DMS 273 (cell line): ENCODE results near the gene DGKK.
A peak's percentile ranks its signal among the peaks of the same experiment; 100 is the strongest.

ENCODE experiments used
- DNase-seq: peaks from one replicate; lab custom pipeline; 2025; ENCODE audit not compliant: unreplicated experiment; lab: John Stamatoyannopoulos, UW

DGKK gene, protein sequence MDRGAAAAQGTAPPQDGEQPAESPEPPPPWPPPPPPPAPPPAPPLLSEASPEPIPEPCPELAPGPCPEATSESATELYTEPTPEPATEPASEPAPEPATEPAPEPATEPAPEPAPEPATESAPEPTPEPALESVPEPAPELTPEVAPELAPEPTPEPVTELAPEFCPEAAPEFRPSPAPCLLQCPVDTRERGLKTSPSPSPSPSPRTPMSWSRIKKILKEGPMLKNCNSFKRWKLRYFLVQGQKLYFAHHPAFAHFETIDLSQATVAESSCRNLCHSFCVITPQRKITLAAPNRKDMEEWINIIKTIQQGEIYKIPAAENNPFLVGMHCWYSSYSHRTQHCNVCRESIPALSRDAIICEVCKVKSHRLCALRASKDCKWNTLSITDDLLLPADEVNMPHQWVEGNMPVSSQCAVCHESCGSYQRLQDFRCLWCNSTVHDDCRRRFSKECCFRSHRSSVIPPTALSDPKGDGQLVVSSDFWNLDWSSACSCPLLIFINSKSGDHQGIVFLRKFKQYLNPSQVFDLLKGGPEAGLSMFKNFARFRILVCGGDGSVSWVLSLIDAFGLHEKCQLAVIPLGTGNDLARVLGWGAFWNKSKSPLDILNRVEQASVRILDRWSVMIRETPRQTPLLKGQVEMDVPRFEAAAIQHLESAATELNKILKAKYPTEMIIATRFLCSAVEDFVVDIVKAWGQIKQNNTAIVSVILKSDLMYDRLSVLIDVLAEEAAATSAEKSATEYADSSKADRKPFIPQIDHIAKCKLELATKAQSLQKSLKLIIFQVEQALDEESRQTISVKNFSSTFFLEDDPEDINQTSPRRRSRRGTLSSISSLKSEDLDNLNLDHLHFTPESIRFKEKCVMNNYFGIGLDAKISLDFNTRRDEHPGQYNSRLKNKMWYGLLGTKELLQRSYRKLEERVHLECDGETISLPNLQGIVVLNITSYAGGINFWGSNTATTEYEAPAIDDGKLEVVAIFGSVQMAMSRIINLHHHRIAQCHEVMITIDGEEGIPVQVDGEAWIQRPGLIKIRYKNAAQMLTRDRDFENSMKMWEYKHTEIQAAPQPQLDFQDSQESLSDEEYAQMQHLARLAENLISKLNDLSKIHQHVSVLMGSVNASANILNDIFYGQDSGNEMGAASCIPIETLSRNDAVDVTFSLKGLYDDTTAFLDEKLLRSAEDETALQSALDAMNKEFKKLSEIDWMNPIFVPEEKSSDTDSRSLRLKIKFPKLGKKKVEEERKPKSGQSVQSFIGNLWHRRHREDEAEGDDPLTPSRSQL

DNA sequence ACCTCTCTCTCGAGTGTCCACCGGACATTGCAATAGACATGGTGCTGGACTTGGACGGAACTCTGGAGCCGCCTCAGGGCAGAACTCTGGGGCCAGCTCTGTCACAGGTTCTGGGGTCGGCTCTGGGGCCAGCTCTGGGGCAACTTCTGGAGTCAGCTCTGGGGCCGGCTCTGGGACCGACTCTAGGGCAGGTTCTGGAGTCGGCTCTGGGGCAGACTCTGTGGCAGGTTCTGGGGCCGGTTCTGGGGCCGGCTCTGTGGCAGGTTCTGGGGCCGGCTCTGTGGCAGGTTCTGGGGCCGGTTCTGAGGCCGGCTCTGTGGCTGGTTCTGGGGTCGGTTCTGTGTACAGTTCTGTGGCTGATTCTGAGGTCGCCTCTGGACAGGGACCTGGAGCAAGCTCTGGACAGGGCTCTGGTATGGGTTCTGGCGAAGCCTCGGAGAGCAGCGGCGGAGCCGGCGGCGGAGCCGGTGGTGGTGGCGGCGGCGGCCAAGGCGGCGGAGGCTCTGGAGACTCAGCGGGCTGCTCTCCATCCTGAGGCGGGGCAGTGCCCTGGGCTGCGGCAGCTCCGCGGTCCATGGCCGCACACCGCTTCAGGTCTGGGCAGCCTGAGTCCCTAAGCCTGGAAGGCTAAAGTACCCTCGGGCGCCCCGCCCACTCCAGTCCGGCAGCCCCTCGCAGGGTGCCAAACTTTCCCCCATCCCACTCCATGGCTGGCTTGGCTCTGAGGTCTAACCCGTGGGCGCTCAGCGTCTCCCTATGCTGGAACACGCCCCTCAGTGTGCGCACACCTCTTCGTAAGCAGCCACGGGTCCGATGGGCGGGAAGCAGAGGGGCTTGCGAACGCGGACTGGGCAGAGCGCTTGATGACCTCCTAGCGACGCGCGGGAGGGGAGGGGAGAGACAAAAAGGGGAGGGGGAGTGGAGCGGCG is at the start of gene DGKK:
Gene DGKK (minus strand): TSS at position 723 of the 929 bp plus-strand sequence. CDS start 147 bp downstream, at position 576.
- peak; percentile 13 for DNase-seq

DNA sequence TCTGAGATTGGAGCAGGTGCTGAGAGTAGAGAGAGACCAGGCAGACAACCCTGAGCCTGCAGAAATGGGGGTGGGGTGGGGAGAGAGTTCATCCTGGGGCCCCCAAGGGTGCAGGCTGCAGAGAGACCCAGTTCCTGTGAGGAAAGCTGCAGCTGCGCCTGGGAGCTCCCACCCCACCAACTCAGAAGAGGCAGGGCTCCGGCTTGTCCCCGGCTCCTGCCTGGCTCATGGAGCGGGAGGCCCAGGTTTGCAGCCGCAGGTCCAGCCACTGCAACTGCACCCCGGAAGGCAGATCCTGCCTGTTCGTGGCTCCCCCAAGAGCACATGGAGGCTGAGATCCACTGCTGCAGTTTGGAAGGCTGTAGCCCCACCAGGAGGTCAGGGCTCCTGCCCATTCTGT is 44.2 kb upstream of the DGKK start:
- DNase-seq, result no peak

DNA sequence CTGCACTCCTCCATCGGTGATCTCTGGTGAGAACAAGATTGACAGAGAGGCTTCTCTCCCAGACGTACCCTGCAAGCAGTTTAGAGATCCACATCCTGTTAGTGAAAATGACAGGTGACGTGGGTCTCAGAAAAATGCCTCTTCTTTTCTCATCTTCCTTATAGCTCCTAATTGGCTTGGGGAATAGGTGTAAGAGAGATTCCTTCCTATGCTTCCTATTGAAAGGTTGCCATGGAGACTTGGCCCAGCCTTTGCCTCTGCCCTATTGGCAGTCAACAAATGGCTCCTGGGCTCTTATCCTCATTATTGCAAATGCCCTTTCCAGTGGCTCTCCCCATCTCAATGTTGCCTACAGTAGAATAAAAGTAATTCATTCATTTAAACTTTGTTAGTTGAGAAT is 26.5 kb upstream of the DGKK start:
- DNase-seq, result no peak

DNA sequence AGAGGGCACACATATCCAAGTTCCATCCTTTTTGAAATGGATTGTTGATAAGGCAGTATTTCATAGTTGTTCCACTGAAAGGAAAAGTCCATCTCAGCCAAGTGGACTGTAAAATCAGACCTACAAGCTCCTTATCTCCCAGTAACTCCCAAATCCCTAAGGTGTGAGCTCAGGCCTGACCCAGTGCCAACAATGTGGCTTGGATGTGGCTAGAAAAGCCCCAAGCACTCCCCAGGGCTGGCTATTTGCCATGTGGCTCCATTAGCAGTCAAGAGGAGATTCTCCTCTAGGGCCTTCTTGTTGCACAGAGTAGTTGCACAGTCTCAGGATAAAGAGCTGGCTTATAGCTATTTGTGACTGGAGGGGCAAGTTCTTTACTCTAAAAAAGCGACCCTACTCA is 25.0 kb upstream of the DGKK start:
- no peak for DNase-seq

DNA sequence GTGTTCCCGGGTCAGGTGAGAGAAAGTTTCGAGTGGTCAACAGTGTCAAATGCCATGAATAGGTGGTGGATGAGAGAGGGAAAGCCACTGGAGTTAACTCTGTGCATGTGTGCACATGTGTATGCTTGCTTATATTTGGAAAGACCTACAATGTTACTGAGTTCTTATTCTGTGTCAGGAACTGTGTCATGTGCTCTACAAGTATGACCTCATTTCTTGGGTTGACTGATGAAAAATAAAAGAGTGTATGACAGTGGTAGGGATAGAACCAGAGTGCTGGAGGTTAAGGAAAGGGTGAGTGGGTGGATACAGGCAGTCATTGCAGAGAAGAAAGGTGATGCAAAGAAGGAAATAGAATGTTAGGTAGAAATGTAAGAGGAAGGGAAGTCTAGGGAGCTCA is 22.1 kb upstream of the DGKK start:
- no peak for DNase-seq

DNA sequence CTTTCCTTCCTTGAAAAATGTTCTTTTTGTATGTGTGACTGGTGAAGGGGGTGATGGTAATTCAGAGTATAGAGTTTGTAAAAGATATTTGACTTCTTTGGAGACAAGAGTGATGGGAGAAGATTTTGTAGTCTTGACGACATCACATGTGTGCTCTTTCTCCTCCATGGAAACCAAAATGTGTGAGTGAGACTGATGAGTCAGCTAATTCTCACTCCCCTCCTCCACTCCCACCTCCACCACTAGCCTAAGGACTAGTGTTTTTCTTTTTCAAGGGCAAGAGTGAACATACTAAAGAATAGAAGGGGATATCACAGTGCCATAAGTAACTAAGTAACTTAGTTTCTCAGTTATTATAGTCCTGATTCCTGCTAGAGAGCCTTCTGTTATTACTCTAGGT is 14.0 kb upstream of the DGKK start:
- no peak for DNase-seq

DNA sequence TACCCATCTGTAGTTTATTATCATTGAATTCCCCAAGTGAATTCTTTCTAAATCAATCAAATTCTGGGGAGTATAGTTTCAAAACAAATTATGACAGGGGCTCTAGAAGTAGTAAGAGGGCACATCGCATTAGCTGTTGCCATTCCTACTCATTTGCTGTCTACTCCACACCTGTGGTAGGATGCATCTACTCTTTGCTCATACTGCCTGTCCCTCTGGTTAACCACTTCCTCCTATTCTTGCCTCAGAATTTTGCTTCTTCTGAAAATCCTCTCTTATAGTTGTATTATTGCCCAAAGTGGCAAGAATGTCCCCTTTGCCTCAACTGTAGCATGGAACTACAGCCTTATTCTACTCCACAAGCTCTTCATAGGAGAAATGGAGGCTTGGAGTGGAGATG is 12.7 kb upstream of the DGKK start:
- DNase-seq, result no peak

DNA sequence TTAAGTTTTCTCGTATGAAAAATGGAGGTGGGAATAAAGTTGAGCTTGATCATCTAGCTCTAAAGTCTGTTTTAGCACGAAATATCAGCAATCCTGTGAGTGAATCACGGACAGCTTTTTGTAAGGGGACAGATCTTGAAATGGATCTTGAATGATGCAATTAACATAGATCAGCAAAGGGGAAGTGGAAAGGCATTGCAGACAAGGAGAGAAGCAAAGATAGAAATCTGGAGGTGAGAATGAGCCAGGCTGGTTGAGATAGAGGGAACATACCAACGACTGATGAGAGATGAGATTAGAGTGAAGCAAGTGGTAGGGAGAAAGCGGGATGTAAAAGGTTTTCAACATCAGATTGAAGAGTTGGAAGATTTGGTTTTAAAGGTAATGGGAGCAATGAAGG is 4.6 kb upstream of the DGKK start:
- DNase-seq, result no peak

DNA sequence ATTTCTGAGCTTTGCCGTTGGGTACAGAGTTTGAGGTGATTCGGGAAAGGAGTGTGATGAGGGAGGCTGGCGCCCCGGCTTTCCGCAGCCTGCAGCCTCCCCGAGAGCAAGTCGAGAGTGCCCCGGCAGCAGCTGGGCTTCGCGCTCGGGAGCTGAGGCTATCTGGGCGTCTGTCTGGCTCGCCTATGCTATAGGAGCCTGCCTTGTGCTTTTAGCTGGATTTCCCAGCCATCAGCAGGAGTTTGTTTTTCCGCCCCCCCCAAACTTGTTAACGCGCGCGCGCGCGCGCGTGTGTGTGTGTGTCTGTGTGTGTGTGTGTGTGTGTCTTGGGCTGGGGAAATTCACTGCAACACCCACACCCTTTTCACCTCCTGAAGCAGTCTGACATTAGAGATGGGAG is 765 bp upstream of the DGKK start:
- DNase-seq, result no peak

DNA sequence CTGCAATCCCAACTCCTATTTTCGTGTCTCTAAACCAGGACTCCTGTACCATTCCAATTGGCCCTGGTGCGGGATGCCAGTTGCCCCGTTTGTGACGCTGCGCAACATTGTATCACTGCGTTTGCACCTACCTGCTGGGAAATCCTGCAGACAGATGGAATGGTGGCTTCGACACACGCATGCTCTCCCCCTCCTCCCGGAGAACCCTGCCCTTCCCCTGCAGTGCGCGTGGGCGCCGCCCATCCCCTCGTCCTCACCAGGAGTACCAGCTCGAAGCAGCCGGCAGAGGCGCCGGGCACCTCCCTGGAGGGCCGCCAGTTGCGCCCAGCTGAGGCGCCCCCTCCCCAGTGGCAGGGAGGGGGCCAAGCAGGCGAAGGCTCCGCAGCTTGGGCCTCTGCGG is 1.4 kb downstream of the DGKK start:
- DNase-seq, result peak; percentile 9

DNA sequence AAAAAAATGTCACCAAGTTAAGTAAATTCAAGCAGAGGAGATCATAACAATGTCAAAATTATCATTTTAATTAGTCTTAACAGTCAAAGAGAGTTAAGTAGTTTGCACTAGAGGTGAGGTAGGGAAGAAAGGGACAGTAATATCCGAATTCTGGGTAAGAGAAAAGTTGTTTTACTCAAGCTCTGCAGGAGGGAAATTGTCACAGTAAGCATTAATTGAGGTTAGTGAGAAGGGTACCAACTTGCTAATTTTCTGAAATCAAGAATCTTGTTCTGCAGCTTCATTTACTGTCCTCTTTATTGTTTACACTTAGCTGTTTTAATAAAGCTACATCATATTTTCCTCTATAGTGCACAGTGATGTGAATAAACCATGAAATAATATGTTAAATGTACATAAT is 11.0 kb downstream of the DGKK start:
- no peak for DNase-seq

DNA sequence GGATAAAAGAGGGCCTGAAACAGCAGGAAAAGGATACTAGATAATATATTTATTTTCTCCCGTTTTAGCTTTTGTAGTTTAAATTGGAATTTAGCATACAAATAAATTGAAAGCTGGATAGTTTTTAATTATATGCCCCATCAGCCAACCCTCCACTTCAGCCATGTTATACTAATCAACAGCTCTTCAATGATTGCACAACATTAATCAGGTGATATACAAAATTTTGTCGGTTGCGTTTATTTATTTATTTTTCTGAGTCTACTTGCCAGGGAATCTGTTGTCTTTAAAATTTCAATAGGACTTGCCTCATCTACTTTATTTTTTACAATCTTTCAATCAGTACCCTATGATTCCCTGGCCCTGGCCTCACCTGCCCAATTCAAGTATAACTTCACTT is 12.1 kb downstream of the DGKK start:
- no peak for DNase-seq

DNA sequence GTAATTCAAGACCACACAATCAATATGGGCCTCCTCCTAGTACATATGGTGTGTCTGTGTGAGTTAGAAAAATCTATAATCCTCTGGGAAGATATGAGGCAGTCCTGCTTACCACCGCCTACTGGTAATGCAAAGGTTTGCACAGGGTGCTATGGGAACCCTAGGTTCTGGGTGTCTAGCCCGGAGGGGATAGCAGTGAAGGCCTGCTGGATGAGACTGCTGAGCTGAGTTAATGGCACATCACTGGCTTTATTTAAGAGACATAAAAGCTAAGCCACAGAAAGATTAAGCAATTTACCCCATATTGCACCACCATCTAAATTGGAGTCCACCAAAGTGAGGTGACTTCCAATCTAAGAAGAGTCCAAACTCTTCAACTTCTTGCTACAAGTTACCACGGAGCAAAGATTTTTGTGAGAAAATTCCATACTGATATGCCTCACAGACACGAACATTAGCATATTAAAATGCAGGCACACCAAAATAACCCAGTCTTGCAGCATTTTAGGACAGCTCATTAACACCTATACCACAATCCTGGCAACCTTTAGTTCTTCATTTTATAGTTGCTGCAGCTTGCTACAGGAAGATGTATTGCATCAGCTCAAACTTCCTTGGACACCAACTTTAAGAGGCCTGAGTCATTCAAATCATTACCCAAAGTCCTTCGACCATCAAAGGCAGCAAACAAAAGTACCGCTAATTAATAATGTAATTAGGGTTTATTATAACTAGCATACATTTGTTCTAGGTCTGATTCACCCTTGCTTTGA is 13.7 kb downstream of the DGKK start:
- DNase-seq, result no peak

DNA sequence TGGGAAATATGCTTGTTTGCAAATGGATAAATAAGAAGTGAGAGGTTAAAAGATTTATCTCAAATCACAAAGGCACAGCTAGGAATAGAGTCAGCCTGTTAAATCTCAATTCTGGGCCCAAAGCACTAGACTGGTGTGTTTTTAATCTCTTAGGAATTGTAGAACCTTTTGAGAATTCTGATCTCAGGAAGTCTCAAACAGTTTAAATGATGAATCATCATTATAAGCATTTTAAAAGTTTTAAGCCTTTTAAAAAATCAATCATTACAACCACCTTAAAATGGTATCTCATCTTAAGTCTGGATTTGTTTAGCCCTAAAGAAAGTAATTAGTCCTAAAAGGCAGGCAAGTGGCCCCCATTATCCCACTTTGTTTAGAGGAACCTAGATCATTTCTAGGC is 17.8 kb downstream of the DGKK start:
- no peak for DNase-seq

DNA sequence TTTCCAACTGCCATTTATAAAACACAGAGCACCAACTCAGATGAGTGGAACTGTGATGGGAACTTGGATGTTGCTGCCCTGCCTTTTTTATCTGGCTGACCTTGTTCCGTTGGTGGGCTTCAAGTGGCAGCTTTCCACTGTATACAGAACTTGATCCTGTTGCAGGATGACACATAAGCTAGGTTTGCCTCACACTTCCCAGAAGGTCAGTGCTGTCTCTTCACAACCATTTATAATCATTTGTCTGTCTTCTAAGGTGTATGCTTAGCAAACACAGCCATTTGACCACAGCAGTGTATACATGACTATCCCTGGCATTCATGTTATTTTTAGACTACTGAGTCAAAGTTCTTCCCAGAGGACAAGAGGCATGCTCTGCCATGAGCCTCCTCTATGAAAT is 20.3 kb downstream of the DGKK start:
- no peak for DNase-seq

DNA sequence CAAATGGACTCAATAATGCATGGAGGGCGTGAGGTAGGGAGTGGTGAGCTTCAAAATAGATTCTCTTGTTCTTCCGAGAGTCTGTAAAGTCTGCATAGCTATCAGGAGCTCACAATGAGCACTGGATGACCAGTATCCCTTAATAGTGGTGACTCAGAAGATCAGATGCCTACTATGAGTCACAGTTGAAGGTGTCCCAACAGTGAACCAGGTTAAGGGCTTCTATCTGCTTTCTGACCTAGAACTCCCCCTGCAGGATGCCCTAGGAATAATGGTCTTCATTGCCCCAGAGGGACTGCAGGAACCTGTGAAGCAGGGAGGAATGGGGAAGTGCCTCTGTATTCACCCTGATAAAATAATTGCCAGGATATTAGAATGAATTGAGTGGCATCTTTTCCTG is 22.1 kb downstream of the DGKK start:
- peak; percentile 5 for DNase-seq

DNA sequence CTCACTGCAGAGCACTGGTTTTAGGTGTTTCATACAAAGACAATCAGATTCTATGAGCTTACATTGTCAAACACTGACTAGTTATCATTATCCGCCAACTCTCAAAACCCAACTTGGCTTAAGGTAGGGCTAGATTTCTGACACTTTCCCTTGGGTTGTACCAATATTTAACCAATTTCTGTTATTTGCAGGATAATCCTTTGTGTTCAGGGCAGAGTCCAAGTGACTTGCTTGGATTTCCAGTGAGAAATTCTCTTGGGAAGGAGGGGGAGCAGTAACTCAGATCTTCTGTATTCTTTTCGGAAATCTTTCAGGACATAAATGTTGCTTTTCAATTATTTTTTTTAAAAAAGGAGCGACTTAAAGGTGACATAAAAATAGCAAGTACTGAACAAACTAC is 23.1 kb downstream of the DGKK start:
- no peak for DNase-seq

DNA sequence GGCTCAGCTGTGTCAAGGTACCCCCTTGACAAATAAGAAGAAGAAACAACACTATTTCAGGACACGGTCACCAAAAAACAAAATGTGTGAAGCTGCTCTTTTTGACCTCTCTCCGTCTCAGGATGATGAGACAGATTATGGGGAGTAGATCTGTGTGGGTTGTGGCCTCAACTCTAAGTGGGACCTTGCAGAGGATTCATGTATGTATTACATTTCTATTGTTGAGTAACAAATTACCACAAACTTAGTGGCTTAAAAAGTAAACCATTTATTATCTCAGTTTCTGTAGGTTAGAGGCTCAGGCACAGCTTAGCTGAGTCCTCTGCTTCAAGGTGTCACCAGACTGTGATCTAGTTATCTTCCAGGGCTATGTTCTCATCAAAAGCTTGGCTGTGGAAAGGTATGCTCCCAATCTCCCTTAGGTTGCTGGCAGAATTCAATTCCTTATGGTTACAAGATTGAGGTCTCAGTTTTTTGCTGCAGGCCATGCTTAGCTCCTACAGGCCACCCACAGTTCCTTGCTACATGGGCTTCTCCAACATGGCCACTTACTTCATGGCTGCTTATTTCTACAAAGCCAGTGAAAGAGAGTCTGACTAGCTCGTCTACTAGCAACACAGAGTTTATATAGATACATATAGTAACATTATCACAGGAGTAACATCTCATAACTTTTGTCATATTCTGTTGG is 28.1 kb downstream of the DGKK start:
- DNase-seq, result no peak

DNA sequence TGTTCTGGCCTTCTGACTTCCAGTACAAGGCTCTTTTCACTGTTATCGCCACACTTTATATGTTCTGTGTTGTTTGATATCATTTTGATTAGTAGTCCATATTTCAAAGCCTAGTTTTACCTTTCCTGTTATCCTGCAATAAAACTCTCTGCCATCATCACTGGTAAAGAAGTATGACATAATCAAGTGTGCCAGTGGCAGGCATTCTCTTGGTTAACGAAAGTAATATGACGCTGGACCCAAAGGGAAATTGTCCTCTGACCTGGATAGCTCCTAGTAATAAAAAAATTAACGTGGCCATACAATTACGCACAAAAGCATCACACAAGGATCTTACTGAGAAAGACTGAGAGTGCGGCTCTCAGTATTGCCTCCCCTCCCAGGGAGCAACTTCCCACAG is 33.8 kb downstream of the DGKK start:
- DNase-seq, result no peak
